Common myeloid progenitor, CD34-positive (primary cell): ENCODE results near the gene TRIM45.

Experiments used
- CTCF ChIA-PET: fragments of 350-600 bp; sonication (Branson Sonifier 250); formaldehyde crosslinking; loops from one replicate; lab custom pipeline; 2021; ENCODE audit warnings: antibody characterized with exemption; lab: Charles Lee
- POLR2A ChIA-PET: fragments of 350-600 bp; sonication (Branson Sonifier 250); formaldehyde crosslinking; loops from one replicate; lab custom pipeline; 2021; ENCODE audit warnings: antibody characterized with exemption; lab: Charles Lee
- DNase-seq, 3 donors: peaks; one replicate each; pipeline versions ENCODE4 v3.0.0 to v3.0.0-alpha.2; 2013
- H3K27ac ChIP-seq, 2 experiments: 1 replicate in 1 of 2; 2 replicates in 1 of 2; pipeline ENCODE4 v1.7.0; 2013; ENCODE audit warnings: inconsistent platforms in 2 of 2, low read length in 2 of 2, mild to moderate bottlenecking in 2 of 2, low read depth in 1 of 2, moderate library complexity in 1 of 2; ENCODE audit not compliant: severe bottlenecking in 2 of 2, insufficient read depth in 1 of 2, poor library complexity in 1 of 2
- H3K27me3 ChIP-seq, 5 experiments: replicated peaks in 2 of 5; 1 replicate in 3 of 5; 2 replicates in 2 of 5; pipeline versions ENCODE4 v1.6.1 to v1.7.0; 2013; ENCODE audit warnings: low read length in 4 of 5, mild to moderate bottlenecking in 2 of 5, moderate library complexity in 2 of 5, inconsistent platforms in 1 of 5; ENCODE audit not compliant: insufficient read depth in 5 of 5, control insufficient read depth in 4 of 5
- H3K36me3 ChIP-seq, 4 experiments: 1 replicate in 2 of 4; 2 replicates in 2 of 4; pipeline versions ENCODE4 v1.6.1 to v1.7.0; 2013; ENCODE audit warnings: low read length in 3 of 4, control low read depth in 1 of 4, mild to moderate bottlenecking in 1 of 4; ENCODE audit not compliant: control insufficient read depth in 4 of 4, insufficient read depth in 4 of 4
- H3K4me1 ChIP-seq, 4 experiments: 1 replicate in 3 of 4; 2 replicates in 1 of 4; pipeline versions ENCODE4 v1.6.1 to v1.7.1; 2013; ENCODE audit warnings: low read length in 3 of 4, mild to moderate bottlenecking in 3 of 4, control low read depth in 1 of 4, inconsistent platforms in 1 of 4, moderate library complexity in 1 of 4; ENCODE audit not compliant: control insufficient read depth in 4 of 4, insufficient read depth in 4 of 4; ENCODE audit errors: control extremely low read depth in 1 of 4
- H3K4me3 ChIP-seq, 7 experiments: 1 replicate in 4 of 7; 2 replicates in 3 of 7; pipeline versions ENCODE4 v1.5.1 to v1.7.0; 2013; ENCODE audit warnings: mild to moderate bottlenecking in 7 of 7, low read length in 6 of 7, moderate library complexity in 6 of 7, inconsistent platforms in 2 of 7, low read depth in 2 of 7, control low read depth in 1 of 7; ENCODE audit not compliant: insufficient read depth in 4 of 7, control insufficient read depth in 1 of 7; ENCODE audit errors: extremely low read depth in 1 of 7
- H3K9me3 ChIP-seq, 5 experiments: 1 replicate in 4 of 5; 2 replicates in 1 of 5; pipeline versions ENCODE4 v1.6.1 to v1.7.1; 2013; ENCODE audit warnings: low read length in 4 of 5, mild to moderate bottlenecking in 2 of 5, inconsistent platforms in 1 of 5, low read depth in 1 of 5, moderate library complexity in 1 of 5; ENCODE audit not compliant: control insufficient read depth in 4 of 5, insufficient read depth in 2 of 5; ENCODE audit errors: control extremely low read depth in 1 of 5
- WGBS: methylation state at CpG from one replicate; pipeline ENCODE4 v1.1.5; 2013; ENCODE audit not compliant: insufficient coverage; 5-methylcytosine and 5-hydroxymethylcytosine counted together

Gene TRIM45

GRCh38 chr1:117143871-117144270 lies 22.3 kb upstream of the TRIM45 start:
- H3K27me3 ChIP-seq: peaks cover 0 to 5% (median 0%) of the 10 kb centered on the region in 5 experiments
- H3K36me3 ChIP-seq: no peaks in the 10 kb centered on the region
- ChIA-PET CTCF (interaction anchor here (0.7 kb wide), 1 partner anchor 76 kb away, joined by 3 read pairs; no protein-coding TSS in a partner anchor), POLR2A (no interaction called here)
- DNase-seq: no peak
- H3K9me3 ChIP-seq: peaks cover 0 to 2% (median 0%) of the 10 kb centered on the region in 5 experiments
- no peaks in the 10 kb centered on the region for H3K4me1 ChIP-seq
- no peak overlapping the region for H3K27ac ChIP-seq
- 100% methylated on average over 3 of the region's 3 CpGs for WGBS
- H3K4me3 ChIP-seq: no peak overlapping the region

- no peaks in the 10 kb centered on the region for H3K4me1 ChIP-seq
- CTCF ChIA-PET: interaction anchor here (0.7 kb wide), 1 partner anchor 75 kb away, joined by 3 read pairs; no protein-coding TSS in a partner anchor
- no peak for DNase-seq
- no peak overlapping the region for H3K27ac ChIP-seq
- H3K36me3 ChIP-seq: no peaks in the 10 kb centered on the region
- peaks cover 0 to 2% (median 0%) of the 10 kb centered on the region in 5 experiments for H3K9me3 ChIP-seq
- H3K27me3 ChIP-seq: peaks cover 0 to 5% (median 0%) of the 10 kb centered on the region in 5 experiments
- no peak overlapping the region for H3K4me3 ChIP-seq
- POLR2A ChIA-PET: no interaction called here
These were observed 21.6 kb upstream of the TRIM45 start for GRCh38 chr1:117143172-117143571.

GRCh38 chr1:117142200-117142599 lies 20.7 kb upstream of the TRIM45 start:
- CTCF ChIA-PET: no interaction called here
- DNase-seq: no peak
- H3K4me3 ChIP-seq: no peak overlapping the region
- peaks cover 0 to 5% (median 0%) of the 10 kb centered on the region in 5 experiments for H3K27me3 ChIP-seq
- H3K27ac ChIP-seq: no peak overlapping the region
- WGBS: no CpG with 5 or more reads among the region's 2 CpGs
- H3K36me3 ChIP-seq: no peaks in the 10 kb centered on the region
- POLR2A ChIA-PET: no interaction called here
- H3K4me1 ChIP-seq: no peaks in the 10 kb centered on the region
- peaks cover 0 to 2% (median 0%) of the 10 kb centered on the region in 5 experiments for H3K9me3 ChIP-seq

- POLR2A ChIA-PET: no interaction called here
- DNase-seq: no peak
- Histone ChIP-seq H3K27me3 (no peaks in the 10 kb centered on the region), H3K36me3 (no peaks in the 10 kb centered on the region), H3K27ac (no peak overlapping the region), H3K4me1 (no peaks in the 10 kb centered on the region), H3K9me3 (peaks cover 0 to 2% (median 0%) of the 10 kb centered on the region in 5 experiments), H3K4me3 (no peak overlapping the region)
- WGBS: 100% methylated on average over 1 of the region's 1 CpG
- CTCF ChIA-PET: no interaction called here
These were observed 17.0 kb upstream of the TRIM45 start for GRCh38 chr1:117138561-117138960.

- no peaks in the 10 kb centered on the region for H3K36me3 ChIP-seq
- 100% methylated on average over 2 of the region's 3 CpGs for WGBS
- CTCF ChIA-PET: no interaction called here
- POLR2A ChIA-PET: no interaction called here
- no peak overlapping the region for H3K27ac ChIP-seq
- no peak for DNase-seq
- no peaks in the 10 kb centered on the region for H3K27me3 ChIP-seq
- no peaks in the 10 kb centered on the region for H3K4me1 ChIP-seq
- peaks cover 0 to 2% (median 0%) of the 10 kb centered on the region in 5 experiments for H3K9me3 ChIP-seq
- H3K4me3 ChIP-seq: no peak overlapping the region
These were observed 16.6 kb upstream of the TRIM45 start for GRCh38 chr1:117138106-117138505.

- CTCF ChIA-PET: interaction anchor here (1.5 kb wide), 1 partner anchor 9 kb away, joined by 6 read pairs; no protein-coding TSS in a partner anchor
- 90% methylated on average over 2 of the region's 3 CpGs for WGBS
These were observed 15.8 kb upstream of the TRIM45 start for GRCh38 chr1:117137281-117137855.

GRCh38 chr1:117136749-117137148 lies 15.2 kb upstream of the TRIM45 start:
- ChIA-PET CTCF (interaction anchor here (1.5 kb wide), 1 partner anchor 8 kb away, joined by 6 read pairs; no protein-coding TSS in a partner anchor), POLR2A (no interaction called here)
- 57% methylated on average over 1 of the region's 2 CpGs for WGBS

More at GRCh38 chr1:117137281-117137855, 15.8 kb upstream of the TRIM45 start:
- POLR2A ChIA-PET: no interaction called here
- no peaks in the 10 kb centered on the region for H3K36me3 ChIP-seq
- no peaks in the 10 kb centered on the region for H3K9me3 ChIP-seq
- no peaks in the 10 kb centered on the region for H3K4me1 ChIP-seq
- DNase-seq: no peak
- H3K27ac ChIP-seq: no peak overlapping the region
- H3K4me3 ChIP-seq: no peak overlapping the region
- H3K27me3 ChIP-seq: no peaks in the 10 kb centered on the region

More at GRCh38 chr1:117136749-117137148, 15.2 kb upstream of the TRIM45 start:
- Histone ChIP-seq H3K27me3 (no peaks in the 10 kb centered on the region), H3K27ac (no peak overlapping the region), H3K4me3 (no peak overlapping the region), H3K36me3 (no peaks in the 10 kb centered on the region), H3K9me3 (no peaks in the 10 kb centered on the region), H3K4me1 (no peaks in the 10 kb centered on the region)
- no peak for DNase-seq
